HG02870 (cell line): ENCODE results near the gene CNTN2.

ENCODE experiments used
- ATAC-seq: cut with Tn5 transposase; IDR thresholded peaks from one replicate; pipeline ENCODE4 v1.9.1; 2021; ENCODE audit warnings: mild to moderate bottlenecking, moderate library complexity; ENCODE audit not compliant: unreplicated experiment

Gene CNTN2

GRCh38 chr1:205020466-205020865, 22.5 kb upstream of the CNTN2 start:
- ATAC-seq: no peak

- ATAC-seq: no peak
These were observed 18.3 kb upstream of the CNTN2 start for GRCh38 chr1:205024679-205025078.

- ATAC-seq: no peak
These were observed 17.8 kb upstream of the CNTN2 start for GRCh38 chr1:205025239-205025638.

GRCh38 chr1:205026181-205026580, 16.8 kb upstream of the CNTN2 start:
- no peak for ATAC-seq

GRCh38 chr1:205028390-205028789, 14.6 kb upstream of the CNTN2 start:
- ATAC-seq: no peak

GRCh38 chr1:205028924-205029323, 14.1 kb upstream of the CNTN2 start:
- ATAC-seq: no peak

GRCh38 chr1:205030241-205030640, 12.8 kb upstream of the CNTN2 start:
- no peak for ATAC-seq

GRCh38 chr1:205030896-205031295, 12.1 kb upstream of the CNTN2 start:
- no peak for ATAC-seq

- no peak for ATAC-seq
These were observed 10.5 kb upstream of the CNTN2 start for GRCh38 chr1:205032508-205032907.

- ATAC-seq: no peak
These were observed 5.5 kb upstream of the CNTN2 start for GRCh38 chr1:205037539-205037938.

- ATAC-seq: no peak
These were observed 4.8 kb upstream of the CNTN2 start for GRCh38 chr1:205038132-205038786.

- ATAC-seq: no peak
These were observed 1.9 kb upstream of the CNTN2 start for GRCh38 chr1:205041001-205041715.

- no peak for ATAC-seq
These were observed 758 bp upstream of the CNTN2 start for GRCh38 chr1:205041998-205042910.

GRCh38 chr1:205043866-205044265, 854 bp downstream of the CNTN2 start:
- no peak for ATAC-seq

GRCh38 chr1:205044741-205045140, 1.7 kb downstream of the CNTN2 start:
- no peak for ATAC-seq

- ATAC-seq: no peak
These were observed 2.1 kb downstream of the CNTN2 start for GRCh38 chr1:205045146-205045545.

- no peak for ATAC-seq
These were observed 3.9 kb downstream of the CNTN2 start for GRCh38 chr1:205046870-205047269.

- ATAC-seq: no peak
These were observed 4.8 kb downstream of the CNTN2 start for GRCh38 chr1:205047764-205048231.

GRCh38 chr1:205048382-205048781, 5.4 kb downstream of the CNTN2 start:
- ATAC-seq: no peak

- no peak for ATAC-seq
These were observed 6.5 kb downstream of the CNTN2 start for GRCh38 chr1:205049479-205049878.

- ATAC-seq: no peak
These were observed 9.7 kb downstream of the CNTN2 start for GRCh38 chr1:205052690-205053089.
